IPS-15b (cell line): Measurements from ENCODE around the gene SAFB.

ENCODE experiments used
- H3K27me3 ChIP-seq: one replicate; pipeline ENCODE4 v1.6.1; 2013; ENCODE audit warnings: low read length; ENCODE audit not compliant: control insufficient read depth, insufficient read depth
- H3K36me3 ChIP-seq: one replicate; pipeline ENCODE4 v1.6.1; 2013; ENCODE audit warnings: low read length; ENCODE audit not compliant: control insufficient read depth, insufficient read depth
- H3K4me1 ChIP-seq: one replicate; pipeline ENCODE4 v1.6.1; 2013; ENCODE audit warnings: mild to moderate bottlenecking, low read length; ENCODE audit not compliant: control insufficient read depth, insufficient read depth
- H3K4me3 ChIP-seq: one replicate; pipeline ENCODE4 v1.5.1; 2013; ENCODE audit warnings: low read depth, low read length
- H3K9ac ChIP-seq: one replicate; pipeline ENCODE4 v1.6.1; 2013; ENCODE audit warnings: low read depth, mild to moderate bottlenecking, low read length
- H3K9me3 ChIP-seq: one replicate; pipeline ENCODE4 v1.6.1; 2013; ENCODE audit warnings: mild to moderate bottlenecking, low read length; ENCODE audit not compliant: control insufficient read depth, insufficient read depth

The SAFB gene

GRCh38 chr19:5655412-5655811 is 32.5 kb downstream of the SAFB start:
- H3K27me3 ChIP-seq = no peaks in the 10 kb centered on the region

GRCh38 chr19:5661483-5661882 is 38.6 kb downstream of the SAFB start:
- peaks cover 55% of the 10 kb centered on the region for H3K36me3 ChIP-seq
- H3K4me3 ChIP-seq = no peak overlapping the region
- no peak overlapping the region for H3K9ac ChIP-seq
- H3K27me3 ChIP-seq = no peaks in the 10 kb centered on the region
- H3K9me3 ChIP-seq = no peaks in the 10 kb centered on the region
- no peaks in the 10 kb centered on the region for H3K4me1 ChIP-seq

More at GRCh38 chr19:5655412-5655811, 32.5 kb downstream of the SAFB start:
- H3K36me3 ChIP-seq = peaks cover 63% of the 10 kb centered on the region
- H3K4me3 ChIP-seq = no peak overlapping the region
- H3K4me1 ChIP-seq = no peaks in the 10 kb centered on the region
- H3K9me3 ChIP-seq = no peaks in the 10 kb centered on the region
- H3K9ac ChIP-seq = no peak overlapping the region

GRCh38 chr19:5663904-5664303 is 41.0 kb downstream of the SAFB start:
- H3K36me3 ChIP-seq = peaks cover 56% of the 10 kb centered on the region
- H3K27me3 ChIP-seq = no peaks in the 10 kb centered on the region
- no peak overlapping the region for H3K9ac ChIP-seq
- peaks cover 4% of the 10 kb centered on the region for H3K4me1 ChIP-seq
- no peak overlapping the region for H3K4me3 ChIP-seq
- H3K9me3 ChIP-seq = no peaks in the 10 kb centered on the region

DNA sequence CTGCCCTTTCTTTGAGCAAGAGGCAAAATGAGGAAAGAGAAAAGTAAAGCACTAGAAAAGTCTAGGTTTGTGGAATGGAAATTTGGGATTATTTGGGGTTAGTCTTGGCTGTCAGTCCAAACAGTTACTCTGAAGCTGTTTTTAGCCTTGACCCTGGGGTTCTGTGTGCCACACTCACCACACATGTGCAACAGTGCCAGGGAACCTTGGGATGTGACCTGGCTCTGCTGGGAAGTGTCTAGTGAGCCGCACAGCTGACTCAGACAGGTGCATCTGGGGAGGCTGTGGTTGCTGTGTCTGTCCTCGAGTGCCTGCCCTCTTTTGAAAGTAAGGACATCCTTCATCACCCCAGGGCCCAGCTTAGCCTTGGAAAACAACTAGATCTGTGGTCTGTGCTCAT is 41.6 kb downstream of the SAFB start:
- peaks cover 4% of the 10 kb centered on the region for H3K4me1 ChIP-seq
- no peaks in the 10 kb centered on the region for H3K27me3 ChIP-seq
- H3K4me3 ChIP-seq = no peak overlapping the region
- peaks cover 62% of the 10 kb centered on the region for H3K36me3 ChIP-seq
- no peaks in the 10 kb centered on the region for H3K9me3 ChIP-seq
- H3K9ac ChIP-seq = no peak overlapping the region

DNA sequence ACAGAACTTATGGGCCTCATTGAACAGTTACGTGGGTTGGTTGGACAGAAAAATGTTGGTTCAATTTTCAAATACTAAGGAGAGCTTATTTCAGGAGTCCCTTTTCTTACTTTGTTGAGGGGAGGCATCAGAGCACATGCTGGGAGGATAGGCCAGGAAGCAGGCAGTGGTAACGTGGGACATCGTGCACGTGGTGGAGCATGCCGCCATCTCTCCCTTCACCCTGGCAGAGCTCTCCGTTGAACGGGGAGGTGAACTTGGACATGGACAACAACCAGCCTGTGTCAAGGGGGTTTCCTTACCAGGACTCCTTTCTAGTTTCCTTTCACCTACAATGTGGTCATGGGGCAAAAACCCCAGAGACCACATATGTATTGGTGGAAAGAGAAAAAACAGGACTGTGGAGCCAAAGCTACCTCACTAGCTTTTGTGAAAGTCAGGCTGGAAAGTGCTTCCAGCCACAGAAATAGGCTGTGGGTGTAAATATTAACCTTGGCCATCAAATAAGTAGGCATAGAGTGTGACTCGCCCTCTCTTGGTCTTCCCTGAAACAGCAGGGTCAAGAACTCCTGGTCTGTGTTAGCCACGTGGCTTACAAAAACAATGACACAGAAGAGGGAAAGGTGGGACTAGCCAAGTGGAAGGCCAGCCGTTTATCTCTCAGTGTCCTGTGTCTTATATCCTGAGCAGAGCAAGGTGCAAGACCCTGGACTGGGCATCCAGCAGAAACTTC is 43.1 kb downstream of the SAFB start:
- Histone ChIP-seq H3K9me3 (no peaks in the 10 kb centered on the region), H3K4me1 (peaks cover 4% of the 10 kb centered on the region), H3K9ac (no peak overlapping the region), H3K36me3 (peaks cover 60% of the 10 kb centered on the region), H3K4me3 (no peak overlapping the region), H3K27me3 (no peaks in the 10 kb centered on the region)

- Histone ChIP-seq H3K4me1 (peaks cover 4% of the 10 kb centered on the region), H3K9ac (no peak overlapping the region), H3K27me3 (no peaks in the 10 kb centered on the region), H3K36me3 (peaks cover 60% of the 10 kb centered on the region), H3K9me3 (no peaks in the 10 kb centered on the region), H3K4me3 (no peak overlapping the region)
These were observed 44.2 kb downstream of the SAFB start for GRCh38 chr19:5666921-5667610.

- Histone ChIP-seq H3K4me3 (no peak overlapping the region), H3K4me1 (peaks cover 4% of the 10 kb centered on the region), H3K9me3 (no peaks in the 10 kb centered on the region), H3K27me3 (no peaks in the 10 kb centered on the region), H3K9ac (no peak overlapping the region), H3K36me3 (peaks cover 60% of the 10 kb centered on the region)
These were observed 44.9 kb downstream of the SAFB start for GRCh38 chr19:5667751-5668271.

DNA sequence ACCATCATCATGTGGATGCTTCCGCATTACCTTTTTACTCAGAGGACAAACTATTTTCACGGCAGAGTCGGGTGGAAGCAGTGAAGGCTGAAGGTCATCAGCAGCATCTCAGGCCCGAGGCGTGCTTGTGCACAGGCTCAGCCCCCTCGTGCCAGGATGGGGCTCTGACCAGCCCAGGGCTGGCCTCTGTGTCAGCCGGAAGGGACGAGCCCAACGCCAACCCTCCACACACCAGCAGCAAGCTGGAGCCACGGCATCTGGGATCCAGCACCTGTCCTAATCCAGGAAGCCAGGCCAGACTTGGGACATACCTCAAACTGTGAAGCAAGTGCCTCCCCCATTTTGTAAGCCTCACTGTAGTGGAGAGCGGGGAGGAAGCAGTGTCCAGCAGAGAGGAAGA is 46.3 kb downstream of the SAFB start:
- Histone ChIP-seq H3K4me1 (peaks cover 4% of the 10 kb centered on the region), H3K9me3 (no peaks in the 10 kb centered on the region), H3K36me3 (peaks cover 49% of the 10 kb centered on the region), H3K9ac (no peak overlapping the region), H3K4me3 (no peak overlapping the region), H3K27me3 (no peaks in the 10 kb centered on the region)

DNA sequence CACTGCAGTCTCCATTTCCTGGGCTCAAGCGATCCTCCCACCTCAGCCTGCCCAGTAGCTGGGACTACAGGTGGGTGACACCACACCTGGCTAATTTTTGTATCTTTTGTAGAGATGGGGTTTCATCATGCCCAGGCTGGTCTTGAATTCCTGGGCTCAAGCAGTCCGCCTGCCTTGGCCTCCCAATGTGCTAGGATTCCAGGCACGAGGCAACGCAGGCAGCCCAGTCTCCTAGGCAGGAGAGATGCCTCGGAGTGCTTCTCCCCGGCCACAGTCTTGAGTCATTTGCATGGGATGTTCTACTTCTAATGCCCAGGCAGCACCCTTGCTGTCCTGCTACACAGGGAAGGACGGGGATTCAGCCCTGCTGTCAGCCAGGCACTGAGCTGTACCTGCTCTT is 48.7 kb downstream of the SAFB start:
- Histone ChIP-seq H3K27me3 (no peaks in the 10 kb centered on the region), H3K9ac (no peak overlapping the region), H3K36me3 (peaks cover 32% of the 10 kb centered on the region), H3K4me1 (peaks cover 4% of the 10 kb centered on the region), H3K4me3 (no peak overlapping the region), H3K9me3 (no peaks in the 10 kb centered on the region)

- H3K4me1 ChIP-seq = no peaks in the 10 kb centered on the region
- H3K27me3 ChIP-seq = no peaks in the 10 kb centered on the region
- no peak overlapping the region for H3K9ac ChIP-seq
- peaks cover 29% of the 10 kb centered on the region for H3K36me3 ChIP-seq
- H3K4me3 ChIP-seq = no peak overlapping the region
- no peaks in the 10 kb centered on the region for H3K9me3 ChIP-seq
These were observed 50.0 kb downstream of the SAFB start for GRCh38 chr19:5672708-5673459.

GRCh38 chr19:5673752-5674151 is 50.9 kb downstream of the SAFB start:
- no peaks in the 10 kb centered on the region for H3K27me3 ChIP-seq
- H3K9me3 ChIP-seq = no peaks in the 10 kb centered on the region
- peaks cover 27% of the 10 kb centered on the region for H3K36me3 ChIP-seq
- no peak overlapping the region for H3K4me3 ChIP-seq
- no peaks in the 10 kb centered on the region for H3K4me1 ChIP-seq
- no peak overlapping the region for H3K9ac ChIP-seq
